Activated T-helper 1 cell treated with Interleukin-2 at 50 U/mL for 16 hours (primary cell): ENCODE measurements around the gene ZDHHC19.
"Not testable (repeated sequence)": the region's sequence is repeated elsewhere in the genome, so short reads cannot be mapped to it uniquely, and the experiment has no call there.

Source experiments
- DNase-seq: peaks from one replicate; pipeline ENCODE4 v3.0.0-alpha.2; 2020; ENCODE audit warnings: low read depth

ZDHHC19 gene

DNA sequence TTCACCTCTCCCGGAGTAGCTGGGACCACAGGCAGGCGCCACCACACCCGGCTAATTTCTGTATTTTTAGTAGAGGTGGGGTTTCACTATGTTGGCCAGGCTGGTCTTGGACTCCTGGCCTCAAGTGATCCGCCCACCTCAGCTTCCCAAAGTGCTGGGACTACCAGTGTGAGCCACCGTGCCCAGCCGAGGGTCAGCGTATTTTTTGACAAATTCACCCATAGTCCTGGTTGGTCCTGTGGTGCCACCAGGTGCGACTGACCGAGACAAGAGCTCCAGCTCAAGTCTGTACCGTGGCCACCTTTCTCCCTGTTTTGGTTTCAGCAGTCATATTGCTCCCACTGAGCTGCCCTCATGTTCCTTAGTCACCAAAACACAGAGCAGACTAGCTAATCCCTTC is 13.9 kb upstream of the ZDHHC19 start:
- DNase-seq: no peak

DNA sequence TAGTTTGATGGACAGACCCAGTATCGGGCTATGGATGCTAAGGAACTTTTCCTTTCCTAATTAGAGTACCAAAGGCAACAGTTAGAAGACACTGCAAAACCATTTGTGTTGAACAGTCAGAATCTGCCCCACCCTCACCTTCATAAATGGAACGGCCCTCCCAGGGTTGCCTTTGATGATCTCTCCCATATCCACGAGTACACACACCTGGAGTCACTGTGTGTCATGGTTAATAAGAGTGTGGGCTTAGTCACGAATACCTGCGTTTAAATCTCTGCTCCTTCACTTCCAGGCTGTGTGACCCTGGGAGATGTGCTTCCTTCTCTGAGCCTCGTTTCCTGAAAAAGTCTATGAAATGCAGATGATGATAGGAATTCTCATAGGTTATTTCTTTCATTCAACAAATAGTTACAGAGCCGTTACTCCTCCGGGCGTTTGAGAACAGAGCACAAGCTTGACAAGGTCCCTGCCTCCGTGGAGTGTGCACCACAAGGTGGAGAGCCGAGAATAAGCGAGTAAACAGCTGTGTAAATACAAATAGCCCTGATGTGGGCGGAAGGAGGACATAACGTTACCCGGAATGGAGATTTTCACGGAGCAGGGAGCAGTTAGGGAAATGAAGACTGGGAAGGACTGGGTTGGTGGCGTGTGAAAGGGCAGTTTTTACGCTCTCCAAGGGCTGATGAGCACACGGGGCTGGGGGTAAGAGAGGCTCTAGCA is 11.8 kb upstream of the ZDHHC19 start:
- no peak for DNase-seq

DNA sequence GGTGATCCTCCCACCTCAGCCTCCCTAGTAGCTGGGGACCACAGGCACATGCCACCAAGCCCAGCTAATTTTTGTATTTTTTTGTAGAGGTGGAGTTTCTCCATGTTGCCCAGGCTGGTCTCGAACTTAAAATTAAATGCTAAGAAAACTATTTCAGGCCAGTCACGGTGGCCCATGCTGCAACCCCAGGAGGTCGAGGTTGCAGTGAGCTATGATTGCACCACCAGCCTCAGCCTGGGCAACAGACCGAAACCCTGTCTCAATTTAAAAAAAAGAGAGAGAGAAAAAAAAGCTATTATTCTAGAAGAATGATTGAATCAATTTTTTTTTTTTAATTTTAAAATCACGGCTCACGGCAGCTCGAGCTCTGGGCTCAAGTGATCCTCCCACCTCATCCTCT is 9.8 kb upstream of the ZDHHC19 start:
- no peak for DNase-seq

DNA sequence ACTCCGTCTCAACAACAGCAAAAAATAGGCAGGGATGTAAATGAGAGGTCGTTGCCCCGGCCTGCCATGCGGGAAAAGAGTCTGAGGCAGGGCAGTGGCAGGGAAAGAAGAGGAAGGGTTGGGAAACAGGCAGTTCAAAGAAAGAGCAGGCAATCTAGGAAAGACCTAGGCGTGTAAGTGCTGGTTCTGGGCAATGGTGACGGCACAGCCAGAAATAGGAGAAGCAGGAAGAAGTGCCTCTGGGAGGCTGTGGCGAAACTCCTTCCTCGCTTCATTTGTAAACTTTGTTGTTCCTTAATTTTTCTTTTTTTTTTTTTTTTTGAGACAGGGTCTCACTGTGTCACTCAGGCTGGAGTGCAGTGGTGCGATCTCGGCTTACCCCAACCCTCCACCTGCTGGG is 9.4 kb upstream of the ZDHHC19 start:
- DNase-seq: no peak

DNA sequence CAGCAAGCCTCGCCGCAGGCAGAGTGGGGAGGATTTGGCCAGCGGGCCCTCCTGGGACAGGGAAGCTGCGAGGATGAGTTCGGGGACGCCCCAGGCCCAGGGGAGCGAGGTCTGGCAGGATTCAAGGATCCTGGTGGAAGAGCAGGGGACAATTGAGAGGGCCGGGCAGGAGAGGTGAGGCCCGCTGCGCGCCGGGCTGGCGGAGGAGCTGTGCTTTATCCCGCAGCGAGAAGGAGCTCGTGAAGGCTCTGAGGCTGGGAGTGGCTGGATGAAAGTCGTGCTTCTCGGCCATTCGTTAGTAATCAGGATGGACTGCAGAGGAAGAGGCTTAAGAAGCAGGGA is 8.7 kb upstream of the ZDHHC19 start:
- no peak for DNase-seq

DNA sequence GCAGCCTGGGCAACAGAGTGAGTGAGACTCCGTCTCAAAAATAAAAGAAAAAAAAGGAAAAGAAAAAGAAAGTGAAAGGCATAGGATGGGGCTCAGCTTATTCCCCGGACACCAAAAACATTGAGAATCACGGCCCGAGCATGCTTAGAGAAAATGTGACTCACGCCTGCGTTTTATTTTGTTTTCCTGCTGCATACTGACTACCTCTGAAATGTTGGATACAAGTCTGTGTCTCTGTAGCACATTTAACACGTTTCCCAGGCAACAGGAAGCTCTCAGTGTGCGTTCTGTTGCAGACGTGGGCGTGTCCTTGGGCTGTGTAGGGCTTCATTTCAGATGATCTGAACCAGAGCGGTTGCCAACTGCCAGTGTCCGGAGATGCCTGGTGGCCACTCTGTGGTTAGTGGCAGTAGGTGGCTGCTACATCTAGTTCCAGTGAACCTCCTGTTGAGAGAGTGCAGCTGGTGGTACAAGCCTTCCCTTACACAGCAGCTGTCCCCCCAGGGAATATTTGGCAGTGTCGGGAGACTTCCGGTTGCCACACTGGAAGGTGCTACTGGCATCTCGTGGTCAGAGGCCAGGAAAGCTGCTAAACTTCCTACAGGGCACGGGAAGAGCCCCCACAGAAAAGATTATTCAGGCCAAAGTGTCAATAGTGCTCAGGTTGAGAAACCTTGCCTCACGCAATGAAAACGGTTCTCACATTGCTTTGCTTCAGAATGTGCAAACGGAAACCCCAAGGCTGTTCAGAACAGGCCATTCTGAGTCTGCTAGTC is 8.2 kb upstream of the ZDHHC19 start:
- peak; percentile 25 for DNase-seq

DNA sequence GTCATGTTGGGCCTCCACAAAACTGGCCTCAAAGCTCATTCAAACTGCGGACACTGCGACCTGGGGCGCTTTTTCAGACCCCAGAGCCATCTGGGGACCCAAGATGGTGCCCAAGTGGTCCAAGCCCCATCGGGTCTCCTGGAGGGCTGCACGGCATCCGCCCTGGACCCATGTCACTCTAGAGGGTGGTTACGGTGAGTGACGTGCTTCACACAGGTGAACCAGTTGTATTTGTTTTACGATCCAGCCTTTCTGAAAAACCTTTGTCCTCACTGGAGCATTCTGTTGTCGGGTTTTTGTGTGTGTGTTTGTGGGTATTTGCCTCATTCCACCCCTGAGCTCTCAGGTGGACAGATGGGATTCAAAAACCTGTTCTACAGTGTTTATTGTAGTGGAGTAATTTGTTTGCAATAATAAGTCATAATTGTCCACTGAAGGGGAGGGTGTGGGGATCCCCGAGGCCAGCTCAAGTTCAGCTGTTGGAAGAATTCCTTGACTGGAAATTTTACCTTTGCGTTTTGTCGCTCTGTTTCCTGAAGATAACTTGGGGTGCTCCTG is 7.0 kb upstream of the ZDHHC19 start:
- DNase-seq: no peak

DNA sequence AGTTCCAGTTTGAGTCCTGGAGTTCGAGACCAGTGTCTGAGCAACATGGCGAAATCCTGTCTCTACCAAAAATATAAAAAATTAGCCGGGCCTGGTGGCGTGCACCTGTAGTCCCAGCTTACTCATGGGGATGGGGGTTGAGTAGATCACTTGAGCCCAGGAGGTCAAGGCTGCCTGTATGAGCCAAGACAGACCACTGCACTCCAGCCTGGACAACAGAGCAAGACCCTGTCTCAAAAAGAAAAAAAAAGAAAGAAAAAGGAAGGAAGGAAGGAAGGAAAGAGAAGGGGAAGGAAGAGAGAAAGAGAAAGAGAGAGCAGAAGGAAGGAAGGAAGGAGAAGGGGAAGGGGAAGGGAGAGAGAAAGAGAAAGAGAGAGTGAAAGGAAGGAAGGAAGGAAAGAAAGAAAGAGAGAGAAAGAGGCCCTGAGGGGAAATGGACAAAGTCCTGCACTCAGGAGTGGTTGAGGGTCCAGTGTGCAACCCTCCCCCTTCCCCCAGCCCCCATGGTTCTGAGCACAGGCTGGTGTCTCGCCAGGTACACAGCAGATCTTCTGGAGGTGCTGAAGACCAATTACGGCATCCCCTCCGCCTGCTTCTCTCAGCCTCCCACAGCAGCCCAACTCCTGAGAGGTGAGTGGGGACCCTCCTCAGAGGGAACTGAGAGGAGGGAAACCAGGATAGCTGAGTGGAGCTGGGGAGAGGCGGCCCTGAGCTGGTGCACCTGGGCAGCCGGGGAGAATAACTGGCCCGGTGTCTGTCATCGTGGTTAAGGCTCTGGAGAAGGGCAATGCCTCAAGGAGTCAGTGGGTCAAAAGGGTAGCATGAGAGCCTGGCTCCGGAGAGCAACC is 6.3 kb upstream of the ZDHHC19 start:
- no peak for DNase-seq

DNA sequence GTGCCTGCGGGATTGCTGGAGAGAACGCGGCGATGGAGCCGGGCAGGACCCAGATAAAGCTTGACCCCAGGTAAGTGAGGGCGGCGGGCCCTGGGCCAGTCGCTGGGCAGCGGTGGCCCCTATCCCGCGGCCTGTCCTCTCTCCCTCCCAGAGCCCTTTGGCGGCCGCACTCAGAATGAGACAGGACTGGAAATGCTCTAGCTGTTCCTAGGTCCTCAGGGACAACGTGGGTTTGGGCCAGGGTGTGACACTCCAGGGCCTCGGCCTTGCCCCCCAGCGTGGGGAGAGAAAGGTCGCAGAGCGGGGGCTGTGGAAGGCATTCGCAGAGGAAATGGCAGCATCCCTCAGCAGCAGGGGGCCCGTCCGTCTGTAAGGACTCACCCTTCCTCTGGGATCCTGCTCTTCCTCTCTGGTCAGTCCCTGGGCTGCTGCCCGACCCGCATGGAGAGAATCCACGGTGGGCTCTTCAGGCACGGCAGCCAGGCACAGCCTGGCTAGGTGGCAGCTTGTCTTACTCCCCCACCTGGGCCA is 5.5 kb upstream of the ZDHHC19 start:
- no peak for DNase-seq

DNA sequence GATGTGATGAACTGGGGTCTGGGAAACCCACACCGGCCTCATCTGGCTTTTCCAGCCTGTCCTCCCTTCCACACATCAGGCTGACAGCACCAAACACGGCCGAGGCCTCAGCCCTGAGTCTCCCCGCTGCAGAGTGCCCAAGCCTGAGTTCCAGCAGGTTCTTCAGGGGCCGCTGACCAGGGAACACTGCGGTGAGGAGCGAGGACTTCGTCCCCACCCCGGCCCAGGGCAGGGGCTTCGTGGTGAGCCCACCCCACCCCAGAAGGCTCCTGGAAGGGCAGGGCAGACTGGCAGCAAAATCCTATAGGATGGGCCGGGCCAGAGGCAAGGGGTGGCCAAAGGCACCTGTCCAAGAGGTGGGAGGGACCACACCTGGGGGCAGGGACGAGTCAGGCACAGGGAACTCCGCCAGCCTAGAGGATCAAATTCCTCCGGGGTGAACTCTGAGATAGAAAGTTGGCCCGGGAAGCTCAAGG is 4.9 kb upstream of the ZDHHC19 start, which contains the start of gene SLC51A:
TSS of gene SLC51A (plus strand) at position 446 of the 476 bp plus-strand sequence. CDS start 179 bp downstream, outside the sequence.
- no peak for DNase-seq

DNA sequence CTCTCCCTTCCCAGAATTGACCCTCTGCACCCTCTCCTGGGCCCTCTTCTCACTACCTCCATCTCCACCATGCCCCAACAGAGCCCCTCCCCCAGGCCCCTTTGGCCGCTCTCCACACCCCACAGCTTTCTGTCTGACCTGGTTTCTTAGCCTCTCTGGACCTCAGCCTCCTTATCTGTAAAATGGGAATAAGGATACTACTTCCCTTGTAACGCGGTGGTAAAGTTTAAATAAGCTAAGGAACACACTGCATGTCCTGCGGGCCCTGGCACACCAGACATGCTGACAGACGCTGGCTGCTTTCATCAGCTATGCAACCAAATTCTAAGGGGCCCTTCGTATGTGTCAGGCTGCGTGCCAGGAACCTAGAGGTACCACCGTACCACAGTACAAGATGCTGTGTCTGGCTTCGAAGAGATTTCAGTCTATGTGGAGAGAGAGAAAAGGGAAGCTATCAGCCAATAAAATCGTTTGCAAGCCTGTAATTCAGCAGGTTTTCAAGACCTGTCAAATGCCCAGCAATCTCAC is 4.4 kb upstream of the ZDHHC19 start:
- DNase-seq: no peak

DNA sequence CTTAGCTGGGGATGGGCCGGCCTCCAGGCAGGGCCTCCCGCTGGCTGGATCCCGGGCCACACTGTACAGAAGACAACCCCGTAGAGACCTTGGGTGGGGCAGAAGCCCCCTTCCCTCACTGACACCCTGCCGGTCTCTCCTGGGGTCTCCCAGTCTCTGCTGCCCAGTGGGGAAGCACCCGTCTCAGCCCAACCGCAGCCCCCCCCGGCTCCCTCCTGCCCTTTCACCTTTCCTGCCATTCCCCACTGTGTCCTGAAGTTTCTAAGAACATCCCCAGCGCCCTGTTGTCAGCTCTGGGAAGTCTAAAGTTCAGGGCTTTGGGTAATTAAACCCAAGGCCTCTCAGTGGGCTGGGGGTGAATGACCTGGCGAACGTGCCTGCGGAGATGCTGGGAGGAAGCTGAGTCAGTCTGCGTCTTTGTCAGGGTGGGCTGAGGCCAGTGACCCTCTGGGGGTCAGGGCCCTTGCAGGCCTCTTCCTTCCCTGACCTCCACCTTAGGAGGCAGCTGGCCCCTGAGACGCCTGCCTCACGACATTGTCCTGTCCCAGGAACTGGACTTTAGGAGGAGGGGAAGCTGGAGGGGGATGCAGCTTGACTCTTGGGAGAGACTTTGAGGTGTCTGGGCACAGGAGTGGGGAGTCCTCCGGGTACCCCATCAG is 3.7 kb upstream of the ZDHHC19 start:
- DNase-seq: no peak

DNA sequence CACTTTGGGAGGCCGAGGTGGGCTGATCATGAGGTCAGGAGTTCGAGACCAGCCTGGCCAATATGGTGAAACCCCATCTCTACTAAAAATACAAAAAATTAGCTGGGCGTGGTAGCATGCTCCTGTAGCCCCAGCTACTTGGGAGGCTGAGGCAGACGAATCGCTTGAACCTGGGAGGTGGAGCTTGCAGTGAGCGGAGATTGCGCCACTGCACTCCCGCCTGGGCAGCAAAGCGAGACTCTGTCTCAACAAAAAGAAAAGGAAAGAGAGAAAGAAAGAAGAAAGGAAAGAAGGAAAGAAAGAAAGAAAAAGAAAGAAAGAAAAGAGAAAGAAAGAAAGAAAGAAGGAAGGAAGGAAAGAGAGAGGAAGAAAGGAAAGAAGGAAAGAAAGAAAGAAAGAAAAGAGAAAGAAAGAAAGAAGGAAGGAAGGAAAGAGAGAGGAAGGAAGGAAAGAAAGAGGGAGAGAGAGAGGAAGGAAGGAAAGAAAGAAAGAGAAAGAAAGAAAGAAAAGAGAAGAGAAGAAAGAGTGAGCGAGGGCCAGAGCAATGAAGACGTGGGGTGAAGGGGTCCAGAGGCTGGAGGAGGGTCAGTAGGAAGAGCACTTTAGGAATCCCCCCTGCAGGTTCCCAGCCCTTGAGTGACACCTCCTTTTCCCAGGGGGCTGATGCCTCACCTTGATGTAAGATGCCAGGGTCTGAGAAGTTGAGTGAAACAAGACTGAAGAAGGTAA is 1.1 kb downstream of the ZDHHC19 start:
- DNase-seq: not testable (repeated sequence)

DNA sequence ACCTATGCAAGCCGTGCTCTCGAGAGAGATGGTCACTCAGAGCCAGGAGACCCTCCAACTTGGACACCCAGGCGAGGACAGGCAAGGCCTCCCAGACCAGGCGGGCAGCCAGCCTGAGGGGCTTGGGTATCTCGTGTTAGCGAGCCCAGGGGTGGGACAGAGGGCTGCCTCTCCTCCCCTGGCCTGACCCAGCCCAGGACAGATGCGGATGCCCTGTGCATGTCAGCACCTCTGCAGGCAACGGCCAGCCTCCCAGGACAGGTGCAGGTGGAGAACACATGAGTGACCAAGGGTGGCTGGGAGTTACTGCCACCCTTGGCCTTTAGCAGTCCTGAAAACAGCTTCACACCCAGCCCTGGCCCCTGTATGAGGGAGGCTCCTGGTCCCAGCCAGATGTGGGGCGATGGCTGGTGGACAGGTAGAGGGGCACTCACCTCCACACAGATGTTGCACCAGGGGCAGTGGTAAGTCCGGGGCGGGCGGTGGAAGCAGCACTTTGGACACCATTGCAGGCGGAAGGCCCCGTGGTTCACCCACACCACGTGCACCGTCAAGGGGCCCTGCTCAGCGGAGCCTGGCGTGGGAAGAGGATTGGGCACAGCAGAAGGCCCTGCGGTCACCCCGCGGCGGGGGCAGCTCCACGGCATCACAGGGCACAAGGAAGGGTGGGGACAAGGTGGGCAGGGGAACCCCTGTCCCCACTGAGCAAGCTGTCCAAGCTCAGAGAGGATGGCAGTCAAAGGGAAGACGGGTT is 2.1 kb downstream of the ZDHHC19 start:
- no peak for DNase-seq

DNA sequence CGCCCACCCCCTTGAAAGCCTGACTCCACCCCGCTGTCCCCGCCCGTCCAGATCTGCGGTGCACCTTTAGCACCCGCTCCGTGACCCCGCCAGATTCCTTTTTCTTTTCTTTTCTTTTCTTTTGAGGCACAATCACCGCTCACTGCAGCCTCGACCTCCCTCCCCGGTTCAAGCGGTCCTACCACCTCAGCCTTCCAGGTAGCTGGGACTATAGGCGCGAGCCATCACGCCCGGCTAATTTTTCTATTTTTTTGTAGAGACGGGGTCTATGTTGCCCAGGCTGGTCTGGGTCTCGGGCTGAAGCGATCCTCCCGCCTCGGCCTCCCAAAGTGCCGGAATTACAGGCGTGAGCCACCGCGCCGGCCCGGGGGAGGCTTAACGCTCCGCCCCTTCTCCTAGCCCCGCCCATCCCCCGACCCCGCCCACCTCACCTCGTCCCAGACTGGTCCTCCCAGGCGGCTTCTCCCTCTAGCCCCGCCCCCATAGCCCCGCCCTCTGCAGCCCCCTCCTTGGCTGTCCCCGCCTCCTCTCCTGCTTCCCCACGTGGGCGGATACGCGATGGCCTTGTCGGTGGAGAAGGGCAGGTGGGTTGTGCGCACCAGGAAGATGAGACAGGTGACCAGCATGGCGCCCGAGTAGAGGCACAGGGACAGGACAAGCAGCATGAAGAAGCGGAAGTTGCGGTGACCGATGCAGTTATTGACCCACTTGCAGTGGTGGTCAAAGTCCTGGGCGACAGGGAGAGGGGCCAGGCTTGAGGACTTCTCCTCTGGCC is 3.2 kb downstream of the ZDHHC19 start:
- DNase-seq: peak; percentile 31

DNA sequence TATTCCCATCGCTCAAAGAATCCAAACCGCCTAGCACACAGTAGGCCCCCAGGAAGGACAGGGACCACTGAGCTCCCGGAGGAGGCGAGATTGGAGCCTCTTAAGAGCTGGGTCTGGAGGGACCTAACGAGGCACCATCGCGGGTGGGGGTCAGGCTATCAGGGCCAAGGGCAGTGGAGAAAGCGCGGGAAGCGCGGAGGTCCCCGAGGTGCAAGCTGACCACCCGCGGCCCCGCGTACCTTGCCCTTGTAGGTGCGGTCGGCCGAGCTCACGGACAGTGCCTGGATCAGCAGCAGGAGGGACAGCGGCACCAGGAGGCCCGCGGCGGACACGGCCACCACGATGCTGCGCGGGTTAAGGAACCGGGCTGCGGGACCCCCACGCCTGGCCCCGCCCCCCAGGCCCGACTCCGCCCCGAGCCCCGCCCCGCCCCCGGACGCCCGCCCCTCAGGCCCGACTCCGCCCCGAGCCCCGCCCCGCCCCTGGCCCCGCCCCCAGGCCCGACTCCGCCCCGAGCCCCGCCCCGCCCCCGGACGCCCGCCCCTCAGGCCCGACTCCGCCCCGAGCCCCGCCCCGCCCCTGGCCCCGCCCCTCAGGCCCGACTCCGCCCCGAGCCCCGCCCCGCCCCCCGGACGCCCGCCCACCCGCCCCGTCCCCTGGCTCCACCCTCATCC is 3.9 kb downstream of the ZDHHC19 start:
- DNase-seq: no peak

DNA sequence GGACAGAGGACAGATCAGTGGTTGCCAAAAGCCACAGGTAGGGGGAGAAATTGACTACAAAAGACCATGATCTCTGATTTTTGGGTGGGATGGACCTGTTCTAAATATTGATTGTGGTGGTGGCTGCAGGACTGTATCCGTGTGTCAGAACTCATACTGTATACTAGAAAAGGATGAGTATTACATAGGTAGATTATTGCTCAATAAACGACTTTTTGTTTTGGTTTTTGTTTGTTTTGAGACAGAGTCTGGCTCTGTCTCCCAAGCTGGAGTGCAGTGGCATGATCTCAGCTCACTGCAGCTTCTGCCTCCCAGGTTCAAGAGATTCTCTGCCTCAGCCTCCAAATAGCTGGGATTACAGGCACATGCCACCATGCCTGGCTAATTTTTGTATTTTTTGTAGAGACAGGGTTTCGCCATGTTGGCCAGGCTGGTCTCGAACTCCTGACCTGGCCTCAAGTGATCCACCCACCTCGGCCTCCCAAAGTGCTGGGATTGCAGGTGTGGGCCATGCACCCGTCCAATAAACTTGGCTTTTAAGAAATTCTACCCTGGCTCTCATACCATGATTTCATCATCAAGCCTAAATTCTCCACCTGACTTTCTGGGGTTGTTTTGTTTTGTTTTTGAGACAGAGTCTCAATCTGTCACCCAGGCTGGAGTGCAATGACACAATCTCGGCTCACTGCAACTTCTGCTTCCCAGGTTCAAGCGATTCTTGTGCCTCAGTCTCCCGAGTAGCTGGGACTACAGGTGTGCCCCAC is 5.6 kb downstream of the ZDHHC19 start:
- not testable (repeated sequence) for DNase-seq

DNA sequence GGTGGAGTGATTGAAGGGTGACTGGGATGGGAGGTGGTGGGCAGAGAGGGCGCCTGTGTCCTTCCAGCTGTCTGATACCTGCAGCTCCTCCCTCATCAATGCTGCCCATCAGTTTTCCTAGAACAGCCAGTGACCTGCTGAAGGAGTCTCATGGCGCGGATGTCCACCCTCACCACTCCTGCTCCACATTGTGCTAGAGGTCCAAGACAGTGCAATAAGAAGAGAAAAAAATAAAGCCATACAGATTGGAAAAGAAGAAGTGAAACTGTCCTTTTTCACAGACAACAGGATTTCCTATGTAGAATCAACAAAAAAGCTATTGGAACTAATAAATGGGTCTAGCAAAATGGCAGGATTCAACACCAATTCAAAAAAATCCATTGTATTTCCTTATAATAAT is 7.4 kb downstream of the ZDHHC19 start:
- DNase-seq: no peak
